H1 (cell line): Measurements from ENCODE around the gene SEC14L5. TPM values are rescaled to one million over a fixed set of nuclear protein-coding genes. Genes with fewer than 3 reads are reported as not detected.

ENCODE experiments used
- CREB1 ChIP-seq: IDR thresholded peaks from 2 replicates; pipeline ENCODE4 v1.6.1; 2012; ENCODE audit warnings: inconsistent platforms
- POU5F1 ChIP-seq: IDR thresholded peaks from 2 replicates; pipeline ENCODE4 v1.6.1; 2011; ENCODE audit warnings: low read depth, mild to moderate bottlenecking, low read length, moderate library complexity
- RNF2 ChIP-seq: fragments of 200-900, 300-1000 bp; sonication (generic); IDR thresholded peaks from 2 replicates; pipeline ENCODE4 v1.7.1; 2016; ENCODE audit warnings: borderline replicate concordance, low read depth, mild to moderate bottlenecking, antibody characterized with exemption, low read length; ENCODE audit not compliant: poor library complexity, severe bottlenecking; ENCODE audit errors: missing control alignments
- SIX5 ChIP-seq: IDR thresholded peaks from 2 replicates; pipeline ENCODE4 v1.6.1; 2011; ENCODE audit warnings: mild to moderate bottlenecking, low read depth, low read length
- SP2 ChIP-seq: IDR thresholded peaks from 2 replicates; pipeline ENCODE4 v1.6.1; 2012; ENCODE audit warnings: mild to moderate bottlenecking, low read length, inconsistent platforms
- SP4 ChIP-seq: IDR thresholded peaks from 2 replicates; pipeline ENCODE4 v1.6.1; 2012; ENCODE audit warnings: low read length, inconsistent platforms
- polyA plus RNA-seq, 7 experiments: library from polyadenylated mRNA; depleted of rRNA in 3 of 7; stranded (reverse) in 5 of 7; unstranded in 2 of 7; fragments of >200 nt in 5 of 7; fragments of 200-250 nt in 2 of 7; gene quantifications; 1 replicate in 5 of 7; 2 replicates in 1 of 7; 4 replicates in 1 of 7; pipeline versions ENCODE4 v1.2.1 to v1.2.3, GENCODE V29; 2011 to 2013; ENCODE audit warnings: missing spikeins in 2 of 7, mixed read lengths in 2 of 7
- total RNA-seq: library from RNA; stranded (reverse); fragmentation: NEBNext Ultra II Directional; extraction: Animal tissue kit (Norgen Biotek cat#: 25700); gene quantifications from 2 replicates; pipeline ENCODE4 v1.2.1, GENCODE V29; 2021
- TF ChIP-seq, protein P1 (sequence below): IDR thresholded peaks from 2 replicates; pipeline ENCODE4 v1.6.1; 2011; ENCODE audit warnings: low read depth, mild to moderate bottlenecking, low read length; ENCODE audit not compliant: insufficient read depth

SEC14L5 gene
- total and polyA plus RNA-seq, 2 of the 8 experiments (the other 6 are each of a cell fraction or from before 2014, with no cell fraction given): 1.9 to 3.0 TPM

DNA sequence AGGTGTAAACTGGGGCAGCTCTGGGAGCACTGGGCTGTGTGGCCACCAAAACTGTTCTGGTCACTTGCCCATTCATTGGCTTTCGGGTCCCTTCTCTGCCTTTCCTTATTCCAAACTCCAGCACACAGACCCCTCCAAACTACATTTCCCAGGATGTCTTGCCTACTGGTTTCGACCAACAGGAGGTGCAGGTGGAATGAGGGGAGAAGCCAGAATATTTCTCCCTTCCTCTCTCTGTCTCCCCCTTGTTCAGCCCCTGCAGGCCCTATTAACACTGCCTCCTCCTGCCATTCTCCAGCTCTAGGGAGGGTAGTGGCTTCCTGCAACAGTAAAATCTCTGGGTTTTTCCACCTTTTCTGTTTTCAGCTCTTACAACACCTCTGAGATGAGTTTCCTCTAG lies 88.8 kb downstream of the SEC14L5 start (continued):
- TF ChIP-seq RNF2: no peak
- no peak for TF ChIP-seq SP2
- no peak for TF ChIP-seq POU5F1
- TF ChIP-seq, protein P1, sequence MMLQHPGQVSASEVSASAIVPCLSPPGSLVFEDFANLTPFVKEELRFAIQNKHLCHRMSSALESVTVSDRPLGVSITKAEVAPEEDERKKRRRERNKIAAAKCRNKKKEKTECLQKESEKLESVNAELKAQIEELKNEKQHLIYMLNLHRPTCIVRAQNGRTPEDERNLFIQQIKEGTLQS: no peak
- TF ChIP-seq SIX5: peak; percentile 56; the same call in 1 of the 2 replicates
- TF ChIP-seq CREB1: no peak
- TF ChIP-seq SP4: no peak
